Astrocyte (in vitro differentiated cells and primary cell): ENCODE data around the gene TMTC4.

Experiments
- CTCF ChIP-seq: IDR thresholded peaks from 2 replicates; pipeline ENCODE4 v1.5.1; 2011; ENCODE audit warnings: low read depth, mild to moderate bottlenecking, inconsistent platforms, low read length, moderate library complexity; ENCODE audit not compliant: insufficient read depth
- EZH2 ChIP-seq: IDR thresholded peaks from 2 replicates; pipeline ENCODE4 v1.6.1; 2012; ENCODE audit warnings: mild to moderate bottlenecking, low read length, inconsistent platforms; ENCODE audit not compliant: insufficient read depth

- no peak for TF ChIP-seq CTCF
- no peak for TF ChIP-seq EZH2
Observed at GRCh38 chr13:100581030-100581429, 93.6 kb downstream of the TMTC4 start.
